ENCODE measurements around the gene SSRP1. TPM values are rescaled to one million over a fixed set of nuclear protein-coding genes. Genes with fewer than 3 reads are reported as not detected.

The SSRP1 gene
- total and polyA plus RNA-seq, 2 donors (not counting 1 experiment from before 2014, with no cell fraction given), result 52.7 to 94.1 TPM

DNA sequence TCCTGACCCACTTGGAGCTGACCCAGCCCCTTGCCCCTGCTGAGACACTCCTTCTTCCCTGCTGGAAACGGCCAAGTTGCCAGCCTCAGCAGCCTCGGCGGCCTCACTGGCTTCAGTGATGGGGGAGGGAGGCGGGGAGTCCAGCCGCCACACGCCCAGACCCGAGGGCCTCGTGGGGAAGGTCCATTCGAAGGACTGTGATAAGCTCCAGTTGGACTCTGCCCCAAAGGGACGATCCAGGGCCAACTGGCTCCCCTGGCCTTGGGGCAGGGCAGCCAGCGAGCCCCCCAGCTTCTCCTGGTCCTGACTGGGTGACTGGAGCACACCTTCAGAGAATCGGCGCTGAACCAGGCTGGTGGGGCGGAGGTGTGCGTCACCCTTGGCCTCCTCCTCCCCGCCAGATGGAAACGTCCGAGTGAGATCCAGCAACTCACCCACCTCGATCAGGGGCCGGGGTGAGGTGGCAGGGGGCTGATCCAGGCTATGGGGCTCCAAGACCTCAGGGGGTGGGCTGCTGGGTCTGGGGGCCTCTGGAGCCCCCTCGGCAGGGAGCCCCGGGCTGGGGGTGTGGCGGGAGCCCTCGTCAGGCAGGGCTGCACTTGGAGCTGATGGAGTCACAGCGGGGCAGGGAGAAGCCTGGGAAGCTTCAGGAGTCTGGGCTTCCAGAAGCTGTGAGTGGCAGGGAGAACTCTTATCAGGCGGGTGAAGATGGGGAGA lies 22.5 kb downstream of the SSRP1 start:
- Histone ChIP-seq H3K79me2 (ENCODE audit: control insufficient read depth, insufficient read depth, low read length) (peaks cover 31% of the 10 kb centered on the region), H3K36me3 (ENCODE audit: control insufficient read depth, insufficient read depth, low read length) (peaks cover 35% of the 10 kb centered on the region)
- DNase-seq (ENCODE audit: low read depth in 2 of 2), result no peak

DNA sequence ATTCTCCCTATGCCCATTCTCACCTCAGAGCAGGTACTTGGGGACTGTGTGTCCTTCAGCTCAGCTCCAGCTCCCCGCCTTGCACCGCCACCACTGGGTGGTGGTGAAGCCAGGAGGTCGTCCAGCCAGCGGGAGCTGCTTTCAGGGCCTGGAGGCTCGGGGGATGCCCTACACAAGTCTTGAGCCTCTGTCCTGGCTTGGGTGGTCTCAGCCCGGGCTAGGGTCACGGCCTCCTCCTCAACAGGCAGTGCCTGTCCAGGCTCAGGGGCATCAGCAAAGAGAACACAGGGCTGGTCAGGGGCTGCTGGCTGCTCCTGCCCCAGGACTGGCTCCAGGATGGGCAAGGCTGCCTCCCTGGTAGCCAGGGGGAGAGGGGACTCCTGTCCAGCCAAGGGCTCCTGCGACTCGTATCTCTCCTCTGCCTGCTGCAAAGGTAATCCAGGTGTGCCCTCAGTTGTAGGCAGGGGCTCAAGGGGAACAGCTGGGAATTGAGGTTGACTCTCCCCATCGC lies 23.1 kb downstream of the SSRP1 start:
- Histone ChIP-seq H3K79me2 (ENCODE audit: control insufficient read depth, insufficient read depth, low read length) (peaks cover 33% of the 10 kb centered on the region), H2AFZ (ENCODE audit: low read length) (no peak overlapping the region), H3K4me1 (ENCODE audit: control insufficient read depth, extremely low read depth, insufficient read depth, low read length) (peaks cover 42% of the 10 kb centered on the region), H3K9me3 (ENCODE audit: control insufficient read depth, insufficient read depth, low read depth, low read length) (no peaks in the 10 kb centered on the region), H3K4me2 (ENCODE audit: extremely low read depth, insufficient read depth, low read length) (no peak overlapping the region), H3K27ac (ENCODE audit: insufficient read depth, low read length) (no peak overlapping the region), H3K36me3 (ENCODE audit: control insufficient read depth, insufficient read depth, low read length) (peaks cover 33% of the 10 kb centered on the region), H3K27me3 (ENCODE audit: control insufficient read depth, insufficient read depth, low read length) (no peaks in the 10 kb centered on the region), H4K20me1 (ENCODE audit: control insufficient read depth, extremely low read depth, insufficient read depth, low read length) (no peaks in the 10 kb centered on the region), H3K9ac (ENCODE audit: insufficient read depth, low read length) (no peak overlapping the region), H3K4me3 (replicated peaks in 1 of 4; ENCODE audit: control extremely low read depth in 1 of 4, insufficient read depth in 1 of 4, low read depth in 3 of 4, low read length in 4 of 4) (no peak overlapping the region)
- DNase-seq (ENCODE audit: low read depth in 2 of 2), result no peak
- TF ChIP-seq EZH2 (IDR thresholded peaks at IDR 0.05; ENCODE audit: low read length, missing control alignments), result no peak
- TF ChIP-seq, protein P1, sequence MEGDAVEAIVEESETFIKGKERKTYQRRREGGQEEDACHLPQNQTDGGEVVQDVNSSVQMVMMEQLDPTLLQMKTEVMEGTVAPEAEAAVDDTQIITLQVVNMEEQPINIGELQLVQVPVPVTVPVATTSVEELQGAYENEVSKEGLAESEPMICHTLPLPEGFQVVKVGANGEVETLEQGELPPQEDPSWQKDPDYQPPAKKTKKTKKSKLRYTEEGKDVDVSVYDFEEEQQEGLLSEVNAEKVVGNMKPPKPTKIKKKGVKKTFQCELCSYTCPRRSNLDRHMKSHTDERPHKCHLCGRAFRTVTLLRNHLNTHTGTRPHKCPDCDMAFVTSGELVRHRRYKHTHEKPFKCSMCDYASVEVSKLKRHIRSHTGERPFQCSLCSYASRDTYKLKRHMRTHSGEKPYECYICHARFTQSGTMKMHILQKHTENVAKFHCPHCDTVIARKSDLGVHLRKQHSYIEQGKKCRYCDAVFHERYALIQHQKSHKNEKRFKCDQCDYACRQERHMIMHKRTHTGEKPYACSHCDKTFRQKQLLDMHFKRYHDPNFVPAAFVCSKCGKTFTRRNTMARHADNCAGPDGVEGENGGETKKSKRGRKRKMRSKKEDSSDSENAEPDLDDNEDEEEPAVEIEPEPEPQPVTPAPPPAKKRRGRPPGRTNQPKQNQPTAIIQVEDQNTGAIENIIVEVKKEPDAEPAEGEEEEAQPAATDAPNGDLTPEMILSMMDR (conservative IDR thresholded peaks at IDR 0.05 in 1 of 2, IDR thresholded peaks at IDR 0.05 in 1 of 2; ENCODE audit: low read depth in 1 of 2, low read length in 2 of 2), result no peak

More for the DNA sequence above, 22.5 kb downstream of the SSRP1 start:
- Histone ChIP-seq H3K9ac (ENCODE audit: insufficient read depth, low read length) (no peak overlapping the region), H2AFZ (ENCODE audit: low read length) (no peak overlapping the region), H3K4me2 (ENCODE audit: extremely low read depth, insufficient read depth, low read length) (no peak overlapping the region), H3K9me3 (ENCODE audit: control insufficient read depth, insufficient read depth, low read depth, low read length) (no peaks in the 10 kb centered on the region), H3K27ac (ENCODE audit: insufficient read depth, low read length) (no peak overlapping the region), H3K4me1 (ENCODE audit: control insufficient read depth, extremely low read depth, insufficient read depth, low read length) (peaks cover 48% of the 10 kb centered on the region), H3K4me3 (replicated peaks in 1 of 4; ENCODE audit: control extremely low read depth in 1 of 4, insufficient read depth in 1 of 4, low read depth in 3 of 4, low read length in 4 of 4) (no peak overlapping the region), H3K27me3 (ENCODE audit: control insufficient read depth, insufficient read depth, low read length) (no peaks in the 10 kb centered on the region), H4K20me1 (ENCODE audit: control insufficient read depth, extremely low read depth, insufficient read depth, low read length) (no peaks in the 10 kb centered on the region)
- no peak for TF ChIP-seq EZH2 (IDR thresholded peaks at IDR 0.05; ENCODE audit: low read length, missing control alignments)
- TF ChIP-seq, protein P1 (conservative IDR thresholded peaks at IDR 0.05 in 1 of 2, IDR thresholded peaks at IDR 0.05 in 1 of 2; ENCODE audit: low read depth in 1 of 2, low read length in 2 of 2), result no peak

DNA sequence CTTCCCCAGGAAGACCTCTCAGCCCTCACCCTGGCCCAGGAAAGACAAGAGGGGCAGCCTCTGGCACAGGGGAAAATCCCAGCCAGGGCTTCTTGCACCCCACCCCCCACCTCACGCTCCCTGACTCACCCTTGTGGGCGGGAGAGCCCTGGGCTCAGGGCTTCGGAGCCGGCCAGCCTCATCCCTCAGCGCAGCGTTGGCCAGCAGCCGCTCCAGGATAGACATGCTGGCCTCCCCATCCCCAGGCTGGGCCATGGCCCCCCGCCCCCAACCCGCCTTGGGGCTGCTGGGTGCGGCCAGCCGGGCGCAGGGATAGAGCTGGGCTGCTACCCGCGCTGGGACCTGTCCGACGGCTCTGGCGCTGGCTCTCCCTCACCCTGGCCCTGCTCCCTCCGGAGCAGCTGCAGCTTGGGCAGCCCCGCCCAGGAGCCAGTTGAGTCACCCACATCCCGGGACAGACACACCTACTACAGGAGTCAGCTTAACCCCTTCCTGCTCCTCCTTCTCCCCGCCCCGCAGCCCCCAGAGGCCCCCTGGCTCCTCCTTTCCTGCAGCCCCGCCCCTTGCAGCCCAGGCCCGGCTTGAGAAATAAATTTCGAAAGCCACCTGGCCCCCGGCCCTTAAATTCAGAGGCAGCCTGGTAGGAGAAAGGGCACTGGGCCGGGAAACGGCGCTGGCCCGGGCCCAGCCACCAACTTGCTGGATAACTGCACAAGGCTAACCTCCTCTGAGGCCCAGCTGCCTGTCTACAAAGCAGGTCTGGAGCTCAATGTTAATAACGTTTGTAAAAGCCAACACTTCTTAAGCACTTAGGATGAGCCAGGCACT lies 24.4 kb downstream of the SSRP1 start:
- no peak overlapping the region for H2AFZ ChIP-seq (ENCODE audit: low read length)
- no peak for TF ChIP-seq EZH2 (IDR thresholded peaks at IDR 0.05; ENCODE audit: low read length, missing control alignments)

More for the DNA sequence above, 24.4 kb downstream of the SSRP1 start:
- Histone ChIP-seq H3K9ac (ENCODE audit: insufficient read depth, low read length) (peak overlapping the region; percentile 64), H3K4me2 (ENCODE audit: extremely low read depth, insufficient read depth, low read length) (peak overlapping the region; percentile 91), H3K79me2 (ENCODE audit: control insufficient read depth, insufficient read depth, low read length) (peaks cover 41% of the 10 kb centered on the region), H3K4me1 (ENCODE audit: control insufficient read depth, extremely low read depth, insufficient read depth, low read length) (peaks cover 35% of the 10 kb centered on the region), H3K9me3 (ENCODE audit: control insufficient read depth, insufficient read depth, low read depth, low read length) (no peaks in the 10 kb centered on the region), H3K4me3 (replicated peaks in 1 of 4; ENCODE audit: control extremely low read depth in 1 of 4, insufficient read depth in 1 of 4, low read depth in 3 of 4, low read length in 4 of 4) (peak overlapping the region; percentile 46 to 63 (median 48)), H4K20me1 (ENCODE audit: control insufficient read depth, extremely low read depth, insufficient read depth, low read length) (no peaks in the 10 kb centered on the region), H3K27ac (ENCODE audit: insufficient read depth, low read length) (peak overlapping the region; percentile 83), H3K36me3 (ENCODE audit: control insufficient read depth, insufficient read depth, low read length) (peaks cover 27% of the 10 kb centered on the region), H3K27me3 (ENCODE audit: control insufficient read depth, insufficient read depth, low read length) (no peaks in the 10 kb centered on the region)
- DNase-seq (ENCODE audit: low read depth in 2 of 2), result peak; percentile 98 to 99
